ENCODE results near the gene UCP3.

UCP3 gene

DNA sequence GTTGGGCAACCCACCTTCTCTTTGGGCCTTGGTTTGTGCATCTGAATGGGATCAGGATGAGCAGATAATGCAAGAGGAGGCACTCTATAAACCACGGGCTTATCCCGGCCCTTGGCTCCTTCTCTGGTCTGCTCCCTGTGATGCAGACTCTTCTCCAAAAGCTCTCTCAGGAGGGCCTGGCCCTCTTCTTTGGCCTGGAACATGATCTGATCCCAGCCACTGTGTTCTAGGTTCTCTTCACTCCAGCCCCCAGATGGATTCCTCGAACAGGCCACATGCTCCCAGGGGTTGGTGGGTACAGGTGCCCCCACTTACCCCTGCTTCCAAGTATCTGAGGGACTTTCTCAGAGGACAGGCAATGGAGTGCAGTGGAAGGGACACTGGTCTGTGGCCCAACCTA is 8.7 kb upstream of the UCP3 start:
- Histone ChIP-seq H3K27ac (ENCODE audit: low read length, poor library complexity, severe bottlenecking) (no peak overlapping the region), H2BK5ac (ENCODE audit: low read depth, low read length, poor library complexity, severe bottlenecking) (no peak overlapping the region), H4K8ac (ENCODE audit: low read length) (no peak overlapping the region), H3K79me1 (replicated peaks; ENCODE audit: low read length, poor library complexity, severe bottlenecking) (peaks cover 6% of the 10 kb centered on the region), H3K27me3 (ENCODE audit: control insufficient read depth in 1 of 2, insufficient read depth in 1 of 2, low read length in 2 of 2) (no peaks in the 10 kb centered on the region), H3K9me3 (ENCODE audit: control insufficient read depth, low read length) (no peaks in the 10 kb centered on the region), H2BK12ac (ENCODE audit: low read length in 2 of 2) (peak overlapping the region; percentile 7 to 32), H3K4me3 (ENCODE audit: insufficient read depth in 1 of 2, low read depth in 1 of 2, low read length in 2 of 2) (no peak overlapping the region), H2BK15ac (ENCODE audit: low read depth, poor library complexity, severe bottlenecking) (no peak overlapping the region), H3K4ac (ENCODE audit: low read depth in 1 of 2, low read length in 2 of 2) (no peak overlapping the region), H3K23ac (ENCODE audit: low read length in 2 of 2) (no peak overlapping the region), H3K9ac (ENCODE audit: low read length) (peak overlapping the region; percentile 79), H3K14ac (ENCODE audit: low read length in 2 of 2) (no peak overlapping the region), H3K4me2 (ENCODE audit: low read length, poor library complexity, severe bottlenecking) (no peak overlapping the region), H4K91ac (ENCODE audit: low read length) (peak overlapping the region; percentile 64), H3K4me1 (ENCODE audit: control insufficient read depth, insufficient read depth, low read depth, low read length) (peaks cover 10% of the 10 kb centered on the region), H3K18ac (ENCODE audit: low read depth in 1 of 2, low read length in 2 of 2) (peak overlapping the region in 1 of 2 experiments; percentile 63), H2BK120ac (ENCODE audit: low read depth, low read length) (no peak overlapping the region), H2AFZ (ENCODE audit: low read depth, low read length) (no peak overlapping the region), H3K36me3 (ENCODE audit: control insufficient read depth in 1 of 2, insufficient read depth in 2 of 2, low read depth in 1 of 2, low read length in 2 of 2) (peaks cover 28 to 55% of the 10 kb centered on the region in 2 experiments), H2AK5ac (ENCODE audit: low read length, severe bottlenecking) (no peak overlapping the region)
- no peak for DNase-seq
- WGBS: 95% methylated on average over 3 of the region's 3 CpGs

DNA sequence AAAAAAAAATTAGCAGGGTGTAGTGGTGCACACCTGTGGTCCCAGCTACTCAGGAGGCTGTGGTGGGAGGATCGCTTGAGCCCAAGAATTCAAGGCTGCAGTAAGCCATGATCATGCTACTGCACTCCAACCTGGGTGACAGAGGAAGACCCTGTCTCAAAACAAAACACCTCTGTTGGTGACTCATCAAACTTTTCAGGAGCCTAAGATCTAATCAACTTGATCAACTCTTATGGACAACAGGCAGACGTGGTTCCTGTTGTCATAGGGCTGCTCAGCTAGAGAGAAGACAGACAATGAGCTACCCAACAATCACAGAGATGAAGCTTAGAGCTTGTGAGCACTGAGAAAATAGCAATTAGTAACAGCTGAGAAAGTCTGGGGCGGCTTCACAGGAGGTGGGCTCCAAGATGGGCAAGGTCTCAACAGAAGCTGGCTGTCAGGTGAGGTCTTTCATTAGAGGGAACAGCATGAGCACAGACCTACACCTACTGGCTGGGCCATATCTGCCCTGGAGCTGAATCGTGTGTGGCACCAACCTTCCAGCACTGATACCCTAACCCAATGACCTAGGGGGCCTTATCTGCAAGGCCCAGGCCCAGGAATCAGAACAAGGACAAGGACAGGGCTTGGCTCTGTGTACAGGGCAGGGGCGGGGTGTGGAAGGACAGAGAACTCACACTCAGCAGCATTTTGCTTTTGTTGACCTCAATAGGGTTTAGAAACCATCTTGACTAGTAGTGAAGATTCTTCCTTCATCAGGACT is 7.2 kb upstream of the UCP3 start:
- H3K27ac ChIP-seq (ENCODE audit: low read length, poor library complexity, severe bottlenecking): no peak overlapping the region
- no peak overlapping the region for H3K23ac ChIP-seq (ENCODE audit: low read length in 2 of 2)
- H3K9ac ChIP-seq (ENCODE audit: low read length): no peak overlapping the region
- no peak overlapping the region for H3K4me2 ChIP-seq (ENCODE audit: low read length, poor library complexity, severe bottlenecking)
- peaks cover 10% of the 10 kb centered on the region for H3K4me1 ChIP-seq (ENCODE audit: control insufficient read depth, insufficient read depth, low read depth, low read length)
- WGBS: over 99% methylated on average over 5 of the region's 5 CpGs
- no peak overlapping the region for H2BK15ac ChIP-seq (ENCODE audit: low read depth, poor library complexity, severe bottlenecking)
- no peaks in the 10 kb centered on the region for H3K27me3 ChIP-seq (ENCODE audit: control insufficient read depth in 1 of 2, insufficient read depth in 1 of 2, low read length in 2 of 2)
- no peak overlapping the region for H2AK5ac ChIP-seq (ENCODE audit: low read length, severe bottlenecking)
- no peak overlapping the region for H2BK5ac ChIP-seq (ENCODE audit: low read depth, low read length, poor library complexity, severe bottlenecking)
- H3K9me3 ChIP-seq (ENCODE audit: control insufficient read depth, low read length): no peaks in the 10 kb centered on the region
- no peak overlapping the region for H3K4me3 ChIP-seq (ENCODE audit: insufficient read depth in 1 of 2, low read depth in 1 of 2, low read length in 2 of 2)
- H4K91ac ChIP-seq (ENCODE audit: low read length): no peak overlapping the region
- no peak for DNase-seq
- no peak overlapping the region for H3K18ac ChIP-seq (ENCODE audit: low read depth in 1 of 2, low read length in 2 of 2)
- H4K8ac ChIP-seq (ENCODE audit: low read length): no peak overlapping the region
- H3K79me1 ChIP-seq (replicated peaks; ENCODE audit: low read length, poor library complexity, severe bottlenecking): peaks cover 3% of the 10 kb centered on the region
- H2BK12ac ChIP-seq (ENCODE audit: low read length in 2 of 2): no peak overlapping the region
- H2AFZ ChIP-seq (ENCODE audit: low read depth, low read length): no peak overlapping the region
- H3K4ac ChIP-seq (ENCODE audit: low read depth in 1 of 2, low read length in 2 of 2): no peak overlapping the region
- H3K36me3 ChIP-seq (ENCODE audit: control insufficient read depth in 1 of 2, insufficient read depth in 2 of 2, low read depth in 1 of 2, low read length in 2 of 2): peaks cover 24 to 60% of the 10 kb centered on the region in 2 experiments
- H2BK120ac ChIP-seq (ENCODE audit: low read depth, low read length): no peak overlapping the region
- H3K14ac ChIP-seq (ENCODE audit: low read length in 2 of 2): no peak overlapping the region

- Histone ChIP-seq H3K9me3 (ENCODE audit: control insufficient read depth, low read length) (no peaks in the 10 kb centered on the region), H3K4ac (ENCODE audit: low read depth in 1 of 2, low read length in 2 of 2) (no peak overlapping the region), H4K8ac (ENCODE audit: low read length) (no peak overlapping the region), H3K14ac (ENCODE audit: low read length in 2 of 2) (no peak overlapping the region), H2AK5ac (ENCODE audit: low read length, severe bottlenecking) (no peak overlapping the region), H2BK120ac (ENCODE audit: low read depth, low read length) (no peak overlapping the region), H3K9ac (ENCODE audit: low read length) (no peak overlapping the region), H3K27ac (ENCODE audit: low read length, poor library complexity, severe bottlenecking) (no peak overlapping the region), H3K4me3 (ENCODE audit: insufficient read depth in 1 of 2, low read depth in 1 of 2, low read length in 2 of 2) (no peak overlapping the region), H2BK12ac (ENCODE audit: low read length in 2 of 2) (peak overlapping the region in 1 of 2 experiments; percentile 6), H3K23ac (ENCODE audit: low read length in 2 of 2) (no peak overlapping the region), H3K4me2 (ENCODE audit: low read length, poor library complexity, severe bottlenecking) (no peak overlapping the region), H2BK5ac (ENCODE audit: low read depth, low read length, poor library complexity, severe bottlenecking) (no peak overlapping the region), H3K79me1 (replicated peaks; ENCODE audit: low read length, poor library complexity, severe bottlenecking) (no peaks in the 10 kb centered on the region), H3K18ac (ENCODE audit: low read depth in 1 of 2, low read length in 2 of 2) (no peak overlapping the region), H3K36me3 (ENCODE audit: control insufficient read depth in 1 of 2, insufficient read depth in 2 of 2, low read depth in 1 of 2, low read length in 2 of 2) (peaks cover 24 to 61% of the 10 kb centered on the region in 2 experiments), H4K91ac (ENCODE audit: low read length) (peak overlapping the region; percentile 52), H3K27me3 (ENCODE audit: control insufficient read depth in 1 of 2, insufficient read depth in 1 of 2, low read length in 2 of 2) (no peaks in the 10 kb centered on the region), H2BK15ac (ENCODE audit: low read depth, poor library complexity, severe bottlenecking) (no peak overlapping the region), H3K4me1 (ENCODE audit: control insufficient read depth, insufficient read depth, low read depth, low read length) (peaks cover 8% of the 10 kb centered on the region), H2AFZ (ENCODE audit: low read depth, low read length) (no peak overlapping the region)
- WGBS: 100% methylated on average over 2 of the region's 2 CpGs
- DNase-seq: no peak
These were observed 6.0 kb upstream of the UCP3 start for GRCh38 chr11:74014880-74015279.

DNA sequence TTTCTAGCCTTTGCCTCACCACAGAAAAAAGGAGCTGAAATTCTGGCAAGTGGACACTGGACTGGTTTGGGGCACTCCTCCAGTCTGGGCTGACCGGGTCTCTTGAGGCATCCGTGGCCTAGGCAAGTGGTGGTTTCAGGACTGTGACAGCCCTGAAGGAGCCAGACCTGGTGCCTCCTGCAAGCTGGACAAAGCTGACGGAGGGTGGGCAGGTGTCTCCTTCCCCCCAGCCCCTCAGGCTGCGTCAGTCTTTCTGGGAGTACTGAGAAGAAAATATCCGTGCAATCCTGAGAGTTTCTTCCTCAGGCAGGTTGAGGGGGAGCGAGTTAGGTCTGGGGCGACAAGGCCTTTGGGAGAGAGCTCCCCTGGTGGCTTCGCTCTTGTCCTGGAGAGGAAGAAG is 4.3 kb upstream of the UCP3 start:
- no peak overlapping the region for H3K4me3 ChIP-seq (ENCODE audit: insufficient read depth in 1 of 2, low read depth in 1 of 2, low read length in 2 of 2)
- H3K27ac ChIP-seq (ENCODE audit: low read length, poor library complexity, severe bottlenecking): no peak overlapping the region
- H2AFZ ChIP-seq (ENCODE audit: low read depth, low read length): no peak overlapping the region
- H2BK120ac ChIP-seq (ENCODE audit: low read depth, low read length): no peak overlapping the region
- no peak overlapping the region for H2AK5ac ChIP-seq (ENCODE audit: low read length, severe bottlenecking)
- no peak overlapping the region for H4K8ac ChIP-seq (ENCODE audit: low read length)
- no peak overlapping the region for H3K14ac ChIP-seq (ENCODE audit: low read length in 2 of 2)
- H3K4me1 ChIP-seq (ENCODE audit: control insufficient read depth, insufficient read depth, low read depth, low read length): peaks cover 1% of the 10 kb centered on the region
- H3K9me3 ChIP-seq (ENCODE audit: control insufficient read depth, low read length): no peaks in the 10 kb centered on the region
- 97% methylated on average over 8 of the region's 8 CpGs for WGBS
- no peak overlapping the region for H3K23ac ChIP-seq (ENCODE audit: low read length in 2 of 2)
- H4K91ac ChIP-seq (ENCODE audit: low read length): no peak overlapping the region
- no peaks in the 10 kb centered on the region for H3K27me3 ChIP-seq (ENCODE audit: control insufficient read depth in 1 of 2, insufficient read depth in 1 of 2, low read length in 2 of 2)
- peak overlapping the region; percentile 77 for H2BK15ac ChIP-seq (ENCODE audit: low read depth, poor library complexity, severe bottlenecking)
- no peak overlapping the region for H3K18ac ChIP-seq (ENCODE audit: low read depth in 1 of 2, low read length in 2 of 2)
- H3K4me2 ChIP-seq (ENCODE audit: low read length, poor library complexity, severe bottlenecking): no peak overlapping the region
- no peak overlapping the region for H2BK12ac ChIP-seq (ENCODE audit: low read length in 2 of 2)
- H3K4ac ChIP-seq (ENCODE audit: low read depth in 1 of 2, low read length in 2 of 2): no peak overlapping the region
- H3K79me1 ChIP-seq (replicated peaks; ENCODE audit: low read length, poor library complexity, severe bottlenecking): no peaks in the 10 kb centered on the region
- H3K36me3 ChIP-seq (ENCODE audit: control insufficient read depth in 1 of 2, insufficient read depth in 2 of 2, low read depth in 1 of 2, low read length in 2 of 2): peaks cover 24 to 66% of the 10 kb centered on the region in 2 experiments
- no peak overlapping the region for H2BK5ac ChIP-seq (ENCODE audit: low read depth, low read length, poor library complexity, severe bottlenecking)
- H3K9ac ChIP-seq (ENCODE audit: low read length): no peak overlapping the region
- DNase-seq: no peak

Measured in mesenchymal stem cell (in vitro differentiated cells and primary cell).